Measurements from ENCODE around the gene CUEDC1. TPM values are rescaled to one million over a fixed set of nuclear protein-coding genes. Genes with fewer than 3 reads are reported as not detected.

CUEDC1 gene
- total and polyA plus RNA-seq, 2 of the 13 experiments (the other 11 are each of a cell fraction or from before 2014, with no cell fraction given): 7.4 to 12.9 TPM

DNA sequence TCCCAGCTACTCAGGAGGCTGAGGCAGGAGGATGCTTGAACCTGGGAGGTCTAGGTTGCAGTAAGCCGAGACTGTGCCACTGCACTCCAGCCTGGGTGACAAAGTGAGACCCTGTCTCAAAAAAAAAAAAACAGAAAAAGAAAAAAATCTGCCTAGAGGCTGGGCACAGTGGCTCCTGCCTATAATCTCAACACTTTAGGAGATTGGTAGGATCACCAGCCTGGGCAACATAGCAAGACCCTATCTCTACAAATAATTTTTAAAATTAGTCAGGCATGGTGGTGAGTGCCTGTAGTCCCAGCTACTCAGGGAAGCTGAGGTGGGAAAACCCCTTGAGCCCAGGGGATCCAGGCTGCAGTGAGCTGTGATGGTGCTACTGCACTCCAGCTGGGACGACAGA is 17.7 kb downstream of the CUEDC1 start:
- ATAC-seq: no peak
- Histone ChIP-seq H3K4me2 (ENCODE audit: low read depth, low read length) (peak overlapping the region; percentile 54; the same call in 1 of the 2 replicates), H3K4me1 (ENCODE audit: insufficient read depth, low read length) (peaks cover 93% of the 10 kb centered on the region), H3K36me3 (replicated peaks in 1 of 2; ENCODE audit: control insufficient read depth in 1 of 2, insufficient read depth in 2 of 2, low read length in 2 of 2) (no peaks in the 10 kb centered on the region), H2AFZ (ENCODE audit: low read length) (no peak overlapping the region), H3K27ac (ENCODE audit: extremely low read length, insufficient read depth, low read length) (peak overlapping the region; percentile 98), H3K27me3 (ENCODE audit: control insufficient read depth in 1 of 2, insufficient read depth in 2 of 2, low read length in 2 of 2) (no peaks in the 10 kb centered on the region), H4K20me1 (ENCODE audit: insufficient read depth, low read length) (no peaks in the 10 kb centered on the region), H3K4me3 (replicated peaks in 1 of 3; ENCODE audit: insufficient read depth in 1 of 3, low read depth in 2 of 3, low read length in 3 of 3) (no peak overlapping the region), H3K9ac (ENCODE audit: insufficient read depth, low read depth, low read length) (peak overlapping the region; percentile 45), H3K9me3 (ENCODE audit: low read length) (no peaks in the 10 kb centered on the region), H3K79me2 (ENCODE audit: insufficient read depth, low read length) (no peaks in the 10 kb centered on the region)
- POLR2A ChIA-PET: interaction anchor here (0.7 to 4.6 kb wide), 7 partner anchors 10 to 76 kb away, joined by 3 to 35 read pairs (median 7); partner anchors contain the start of gene CUEDC1
- CTCF ChIA-PET (ENCODE audit: low intra/inter-chr PET ratio, low total read pairs): no interaction called here
- no peak for DNase-seq (ENCODE audit: low spot score)
- intact Hi-C loops (cut with micrococcal nuclease; ENCODE audit: unreplicated experiment): no loop called here
- in situ Hi-C loops (cut with HindIII; ENCODE audit: extremely low pct_ligation_motif_present, low pct_unique_long_range_greater_than_20kb): no loop called here
- BruUV-seq (replicated peaks): no TSS peak
- no peak for FAIRE-seq
- WGBS (ENCODE audit: low lambda C conversion rate): 90% methylated on average over 2 of the region's 2 CpGs
- TF ChIP-seq ZSCAN30 (CRISPR knock-in tag; IDR thresholded peaks at IDR 0.05) (no peak), ZNF121 (CRISPR knock-in tag; IDR thresholded peaks at IDR 0.05) (peak; percentile 87), SP5 (CRISPR knock-in tag; IDR thresholded peaks at IDR 0.05; ENCODE audit: borderline replicate concordance, low read depth) (no peak), HNF4G (IDR thresholded peaks at IDR 0.05; ENCODE audit: borderline replicate concordance, low read depth, low read length) (no peak), HNF4G (CRISPR knock-in tag; IDR thresholded peaks at IDR 0.05; ENCODE audit: borderline replicate concordance, low read depth) (no peak), ZNF34 (CRISPR knock-in tag; IDR thresholded peaks at IDR 0.05; ENCODE audit: borderline replicate concordance) (no peak), ZNF253 (CRISPR knock-in tag; IDR thresholded peaks at IDR 0.05; ENCODE audit: borderline replicate concordance) (no peak), ZNF382 (CRISPR knock-in tag; IDR thresholded peaks at IDR 0.05; ENCODE audit: borderline replicate concordance) (no peak), ZNF567 (CRISPR knock-in tag; IDR thresholded peaks at IDR 0.05; ENCODE audit: borderline replicate concordance) (no peak), ZNF232 (CRISPR knock-in tag; IDR thresholded peaks at IDR 0.05; ENCODE audit: borderline replicate concordance) (no peak), ZNF367 (CRISPR knock-in tag; IDR thresholded peaks at IDR 0.05; ENCODE audit: borderline replicate concordance) (no peak), NR2F2 (IDR thresholded peaks at IDR 0.05; ENCODE audit: borderline replicate concordance, low read depth) (no peak), CEBPG (CRISPR knock-in tag; IDR thresholded peaks at IDR 0.05) (no peak), RFXAP (CRISPR knock-in tag; IDR thresholded peaks at IDR 0.05; ENCODE audit: borderline replicate concordance) (no peak), PHF8 (CRISPR knock-in tag; IDR thresholded peaks at IDR 0.05) (no peak), POLR2AphosphoS2 (IDR thresholded peaks at IDR 0.05; ENCODE audit: low read depth, low read length) (no peak), THYN1 (CRISPR knock-in tag; IDR thresholded peaks at IDR 0.05; ENCODE audit: borderline replicate concordance, low read depth) (no peak), ZFY (CRISPR knock-in tag; IDR thresholded peaks at IDR 0.05) (no peak; the same call in 1 of the 2 replicates), SETDB1 (CRISPR knock-in tag; IDR thresholded peaks at IDR 0.05; ENCODE audit: borderline replicate concordance) (no peak), MTA1 (CRISPR knock-in tag; IDR thresholded peaks at IDR 0.05; ENCODE audit: borderline replicate concordance) (0 out of 2 replicates have a peak, but pooled peaks have one; percentile 6), MIER3 (CRISPR knock-in tag; IDR thresholded peaks at IDR 0.05; ENCODE audit: borderline replicate concordance) (no peak), POLR2A (IDR thresholded peaks at IDR 0.05; ENCODE audit: insufficient read depth in 1 of 2, low read depth in 2 of 2, low read length in 2 of 2) (no peak), ZNF775 (CRISPR knock-in tag; IDR thresholded peaks at IDR 0.05; ENCODE audit: borderline replicate concordance) (no peak)
- TF ChIP-seq, protein P1, sequence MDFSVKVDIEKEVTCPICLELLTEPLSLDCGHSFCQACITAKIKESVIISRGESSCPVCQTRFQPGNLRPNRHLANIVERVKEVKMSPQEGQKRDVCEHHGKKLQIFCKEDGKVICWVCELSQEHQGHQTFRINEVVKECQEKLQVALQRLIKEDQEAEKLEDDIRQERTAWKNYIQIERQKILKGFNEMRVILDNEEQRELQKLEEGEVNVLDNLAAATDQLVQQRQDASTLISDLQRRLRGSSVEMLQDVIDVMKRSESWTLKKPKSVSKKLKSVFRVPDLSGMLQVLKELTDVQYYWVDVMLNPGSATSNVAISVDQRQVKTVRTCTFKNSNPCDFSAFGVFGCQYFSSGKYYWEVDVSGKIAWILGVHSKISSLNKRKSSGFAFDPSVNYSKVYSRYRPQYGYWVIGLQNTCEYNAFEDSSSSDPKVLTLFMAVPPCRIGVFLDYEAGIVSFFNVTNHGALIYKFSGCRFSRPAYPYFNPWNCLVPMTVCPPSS (IDR thresholded peaks at IDR 0.05): no peak
- TF ChIP-seq, protein P2, sequence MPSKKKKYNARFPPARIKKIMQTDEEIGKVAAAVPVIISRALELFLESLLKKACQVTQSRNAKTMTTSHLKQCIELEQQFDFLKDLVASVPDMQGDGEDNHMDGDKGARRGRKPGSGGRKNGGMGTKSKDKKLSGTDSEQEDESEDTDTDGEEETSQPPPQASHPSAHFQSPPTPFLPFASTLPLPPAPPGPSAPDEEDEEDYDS (CRISPR knock-in tag; IDR thresholded peaks at IDR 0.05): no peak
- TF ChIP-seq, protein P3, sequence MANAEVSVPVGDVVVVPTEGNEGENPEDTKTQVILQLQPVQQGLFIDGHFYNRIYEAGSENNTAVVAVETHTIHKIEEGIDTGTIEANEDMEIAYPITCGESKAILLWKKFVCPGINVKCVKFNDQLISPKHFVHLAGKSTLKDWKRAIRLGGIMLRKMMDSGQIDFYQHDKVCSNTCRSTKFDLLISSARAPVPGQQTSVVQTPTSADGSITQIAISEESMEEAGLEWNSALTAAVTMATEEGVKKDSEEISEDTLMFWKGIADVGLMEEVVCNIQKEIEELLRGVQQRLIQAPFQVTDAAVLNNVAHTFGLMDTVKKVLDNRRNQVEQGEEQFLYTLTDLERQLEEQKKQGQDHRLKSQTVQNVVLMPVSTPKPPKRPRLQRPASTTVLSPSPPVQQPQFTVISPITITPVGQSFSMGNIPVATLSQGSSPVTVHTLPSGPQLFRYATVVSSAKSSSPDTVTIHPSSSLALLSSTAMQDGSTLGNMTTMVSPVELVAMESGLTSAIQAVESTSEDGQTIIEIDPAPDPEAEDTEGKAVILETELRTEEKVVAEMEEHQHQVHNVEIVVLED (CRISPR knock-in tag; IDR thresholded peaks at IDR 0.05; ENCODE audit: borderline replicate concordance): no peak

All from HepG2 (cell line).